Measurements from ENCODE around the gene SLCO3A1. TPM values are rescaled to one million over a fixed set of nuclear protein-coding genes. Genes with fewer than 3 reads are reported as not detected.

Gene SLCO3A1
- total RNA-seq, 1 donor = 5.4 TPM

GRCh38 chr15:91983729-91984340, 130.3 kb downstream of the SLCO3A1 start:
- Histone ChIP-seq H3K4me2 (ENCODE audit: insufficient read depth, low read length) (no peak overlapping the region), H3K4me3 (ENCODE audit: insufficient read depth, low read length) (no peak overlapping the region), H3K4me1 (ENCODE audit: insufficient read depth, low read length) (no peaks in the 10 kb centered on the region), H3K27me3 (ENCODE audit: insufficient read depth, low read length) (no peaks in the 10 kb centered on the region), H3K9me3 (ENCODE audit: low read depth, low read length) (no peaks in the 10 kb centered on the region), H3K79me2 (ENCODE audit: insufficient read depth, low read length) (peaks cover 4% of the 10 kb centered on the region), H3K36me3 (ENCODE audit: insufficient read depth, low read length) (no peaks in the 10 kb centered on the region), H2AFZ (ENCODE audit: low read length) (no peak overlapping the region), H3K27ac (ENCODE audit: low read depth, low read length) (no peak overlapping the region), H4K20me1 (ENCODE audit: insufficient read depth, low read length) (peaks cover 28% of the 10 kb centered on the region)
- TF ChIP-seq CTCF (IDR thresholded peaks at IDR 0.05; ENCODE audit: extremely low read depth, low read depth, low read length) = no peak
- no peak for DNase-seq (ENCODE audit: insufficient read length, low spot score, missing footprints)

- no peaks in the 10 kb centered on the region for H3K36me3 ChIP-seq (ENCODE audit: insufficient read depth, low read length)
- H3K9me3 ChIP-seq (ENCODE audit: low read depth, low read length) = no peaks in the 10 kb centered on the region
- no peaks in the 10 kb centered on the region for H3K4me1 ChIP-seq (ENCODE audit: insufficient read depth, low read length)
- TF ChIP-seq CTCF (IDR thresholded peaks at IDR 0.05; ENCODE audit: extremely low read depth, low read depth, low read length) = no peak
- no peaks in the 10 kb centered on the region for H3K27me3 ChIP-seq (ENCODE audit: insufficient read depth, low read length)
- H2AFZ ChIP-seq (ENCODE audit: low read length) = no peak overlapping the region
- H3K4me2 ChIP-seq (ENCODE audit: insufficient read depth, low read length) = no peak overlapping the region
- no peak for DNase-seq (ENCODE audit: insufficient read length, low spot score, missing footprints)
- H3K27ac ChIP-seq (ENCODE audit: low read depth, low read length) = no peak overlapping the region
- peaks cover 28% of the 10 kb centered on the region for H4K20me1 ChIP-seq (ENCODE audit: insufficient read depth, low read length)
- no peak overlapping the region for H3K4me3 ChIP-seq (ENCODE audit: insufficient read depth, low read length)
- H3K79me2 ChIP-seq (ENCODE audit: insufficient read depth, low read length) = peaks cover 4% of the 10 kb centered on the region
These were observed 131.8 kb downstream of the SLCO3A1 start for GRCh38 chr15:91985297-91985696.

- Histone ChIP-seq H4K20me1 (ENCODE audit: insufficient read depth, low read length) (peaks cover 17% of the 10 kb centered on the region), H3K4me2 (ENCODE audit: insufficient read depth, low read length) (no peak overlapping the region), H3K27me3 (ENCODE audit: insufficient read depth, low read length) (no peaks in the 10 kb centered on the region), H3K4me1 (ENCODE audit: insufficient read depth, low read length) (no peaks in the 10 kb centered on the region), H3K79me2 (ENCODE audit: insufficient read depth, low read length) (peaks cover 4% of the 10 kb centered on the region), H3K9me3 (ENCODE audit: low read depth, low read length) (no peaks in the 10 kb centered on the region), H2AFZ (ENCODE audit: low read length) (no peak overlapping the region), H3K27ac (ENCODE audit: low read depth, low read length) (no peak overlapping the region), H3K4me3 (ENCODE audit: insufficient read depth, low read length) (no peak overlapping the region), H3K36me3 (ENCODE audit: insufficient read depth, low read length) (no peaks in the 10 kb centered on the region)
- no peak for TF ChIP-seq CTCF (IDR thresholded peaks at IDR 0.05; ENCODE audit: extremely low read depth, low read depth, low read length)
- DNase-seq (ENCODE audit: insufficient read length, low spot score, missing footprints) = no peak
These were observed 134.6 kb downstream of the SLCO3A1 start for GRCh38 chr15:91988071-91988470.

- Histone ChIP-seq H3K27ac (ENCODE audit: low read depth, low read length) (no peak overlapping the region), H4K20me1 (ENCODE audit: insufficient read depth, low read length) (peaks cover 14% of the 10 kb centered on the region), H3K79me2 (ENCODE audit: insufficient read depth, low read length) (peaks cover 4% of the 10 kb centered on the region), H3K9me3 (ENCODE audit: low read depth, low read length) (no peaks in the 10 kb centered on the region), H2AFZ (ENCODE audit: low read length) (no peak overlapping the region), H3K4me3 (ENCODE audit: insufficient read depth, low read length) (no peak overlapping the region), H3K27me3 (ENCODE audit: insufficient read depth, low read length) (no peaks in the 10 kb centered on the region), H3K36me3 (ENCODE audit: insufficient read depth, low read length) (no peaks in the 10 kb centered on the region), H3K4me1 (ENCODE audit: insufficient read depth, low read length) (no peaks in the 10 kb centered on the region), H3K4me2 (ENCODE audit: insufficient read depth, low read length) (no peak overlapping the region)
- TF ChIP-seq CTCF (IDR thresholded peaks at IDR 0.05; ENCODE audit: extremely low read depth, low read depth, low read length) = no peak
- DNase-seq (ENCODE audit: insufficient read length, low spot score, missing footprints) = no peak
These were observed 135.1 kb downstream of the SLCO3A1 start for GRCh38 chr15:91988655-91989054.
